Fibroblast of skin of scalp (primary cell): ENCODE data around the gene TRPT1.
A peak's percentile ranks its signal among the peaks of the same experiment; 100 is the strongest.

Experiments
- DNase-seq: peaks from one replicate; pipeline ENCODE4 v3.0.0-alpha.2; 2013

The TRPT1 gene

DNA sequence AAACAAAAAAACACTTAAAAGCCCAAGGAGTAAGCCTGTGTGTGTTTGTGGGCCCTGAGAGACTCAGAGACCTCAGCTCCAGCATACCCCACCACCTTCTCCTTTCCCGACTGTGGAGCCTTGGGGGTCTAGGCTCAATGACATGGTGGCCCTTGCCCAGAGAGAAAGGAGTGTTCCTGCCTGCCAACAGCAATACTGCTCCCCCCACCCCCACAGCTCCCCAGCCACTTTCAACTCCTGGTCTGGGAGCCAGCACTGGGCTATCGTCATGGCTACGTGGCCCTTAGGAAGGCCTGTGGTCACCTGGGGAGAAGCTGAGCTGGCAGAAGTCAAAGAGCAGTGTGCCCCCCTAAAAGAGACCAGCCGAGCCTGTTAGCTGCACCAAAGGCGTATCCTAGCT, 18.1 kb upstream of the TRPT1 start:
- no peak for DNase-seq

DNA sequence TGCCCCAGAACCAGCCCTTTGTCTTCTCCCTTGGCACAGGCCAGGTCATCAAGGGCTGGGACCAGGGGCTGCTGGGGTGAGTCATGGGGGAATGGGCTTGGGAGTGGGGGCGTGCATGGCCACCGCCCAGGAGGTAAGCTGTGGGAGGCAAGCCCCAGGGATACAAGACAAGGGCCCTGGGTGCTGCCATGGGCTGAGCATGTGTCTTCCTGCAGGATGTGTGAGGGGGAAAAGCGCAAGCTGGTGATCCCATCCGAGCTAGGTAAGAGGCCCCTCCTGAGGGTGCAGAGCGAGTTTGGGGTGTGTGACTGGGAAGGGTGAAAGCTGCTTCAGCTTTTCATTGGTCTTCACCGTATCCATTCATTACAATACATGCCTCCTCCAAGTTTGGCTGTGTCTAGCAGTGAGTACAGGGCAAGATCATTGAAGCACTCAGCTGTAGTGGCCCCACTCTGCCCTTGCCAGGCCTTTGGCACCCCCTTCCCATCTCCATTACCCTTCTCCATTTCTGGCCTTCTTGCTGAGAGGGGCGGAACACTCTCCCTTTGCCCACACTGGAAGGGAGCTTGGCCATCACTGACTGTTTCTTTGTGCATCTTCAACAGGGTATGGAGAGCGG, 17.4 kb upstream of the TRPT1 start:
- DNase-seq, result no peak

DNA sequence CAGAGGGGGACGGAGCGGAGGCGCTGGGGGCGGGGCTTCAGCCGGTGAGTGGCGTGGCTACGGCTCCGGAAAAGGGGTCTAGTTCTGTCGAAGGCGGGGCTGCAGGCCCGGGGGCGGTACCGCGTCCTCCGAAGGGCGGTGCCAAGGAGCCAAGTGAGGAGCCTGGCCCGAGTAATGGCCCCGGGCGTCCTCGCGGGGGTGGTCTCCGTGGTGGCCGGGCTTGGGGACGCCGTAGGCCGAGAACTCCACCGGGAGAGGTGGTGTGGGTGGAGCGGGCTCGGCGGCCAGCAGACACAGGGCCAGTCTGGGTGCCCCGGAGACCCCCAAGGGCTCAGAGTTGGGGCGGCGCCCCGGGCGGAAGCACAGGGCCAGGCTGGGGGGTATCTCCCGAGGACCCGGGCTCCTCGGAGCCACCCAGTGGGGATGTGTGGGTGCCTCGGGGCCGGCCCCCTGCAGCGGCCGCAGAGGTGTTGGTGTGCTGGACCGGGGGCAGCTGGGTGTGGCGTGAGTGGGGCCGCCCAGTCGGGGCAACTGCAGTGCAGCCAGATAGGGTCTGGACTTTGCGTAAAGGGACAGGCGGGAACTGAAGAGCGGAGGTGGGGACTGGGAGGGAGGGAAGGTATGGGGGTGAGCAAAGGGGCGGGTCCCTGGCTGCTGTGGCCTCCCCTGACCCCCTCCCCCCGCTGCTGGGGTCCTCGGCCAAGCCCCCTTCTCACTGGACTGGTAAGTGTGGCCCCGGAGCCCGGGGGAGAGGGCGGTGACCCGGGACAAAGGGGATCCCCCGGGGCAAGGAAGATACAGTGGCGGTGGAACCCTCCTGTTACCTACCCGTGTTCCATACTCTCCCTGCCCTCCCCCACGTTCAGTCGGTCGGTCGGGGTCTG, 15.7 kb upstream of the TRPT1 start:
- DNase-seq, result no peak

DNA sequence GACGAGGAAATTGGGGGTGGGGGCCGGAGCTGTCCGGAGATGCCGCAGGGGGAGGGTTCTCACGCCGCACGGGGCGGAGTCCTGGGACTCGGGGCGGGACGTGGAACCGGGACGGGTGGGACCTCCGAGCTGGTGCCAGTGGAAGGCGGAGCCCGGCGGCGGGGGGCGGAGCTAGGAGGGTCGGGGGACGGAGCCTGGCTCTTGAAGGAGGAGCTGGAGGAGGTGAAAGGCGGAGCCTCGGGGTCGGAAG, 15.2 kb upstream of the TRPT1 start:
- DNase-seq, result peak; percentile 99

- peak; percentile 98 for DNase-seq
These were observed 14.7 kb upstream of the TRPT1 start, which contains the start of gene FKBP2 for GRCh38 chr11:64240435-64241240. Gene FKBP2 (plus strand): TSS chr11:64241095. CDS start chr11:64242388, 1,293 bp downstream.

GRCh38 chr11:64239662-64240434, 13.9 kb upstream of the TRPT1 start:
- no peak for DNase-seq

- DNase-seq, result no peak
These were observed 13.0 kb upstream of the TRPT1 start for GRCh38 chr11:64238999-64239398.

- no peak for DNase-seq
These were observed 12.1 kb upstream of the TRPT1 start for GRCh38 chr11:64238076-64238475.

DNA sequence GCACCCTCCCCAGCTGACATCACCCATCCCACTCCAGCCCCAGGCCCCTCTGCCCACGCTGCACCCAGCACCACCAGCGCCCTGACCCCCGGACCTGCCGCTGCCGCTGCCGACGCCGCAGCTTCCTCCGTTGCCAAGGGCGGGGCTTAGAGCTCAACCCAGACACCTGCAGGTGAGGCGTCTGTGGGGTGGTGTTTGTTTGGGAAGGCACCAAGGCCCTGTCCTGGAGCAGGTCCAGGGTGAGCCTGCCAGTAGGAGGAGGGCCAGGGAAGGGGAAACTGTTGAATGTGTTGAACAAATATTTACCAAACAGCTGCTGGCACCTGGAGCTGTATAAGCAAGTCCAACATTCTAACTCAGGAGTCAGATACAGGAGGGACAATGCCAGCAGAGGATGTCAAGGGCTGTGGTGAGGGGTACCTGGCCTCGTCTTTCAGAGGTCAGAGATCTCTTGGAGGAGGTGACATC, 11.5 kb upstream of the TRPT1 start:
- no peak for DNase-seq

- no peak for DNase-seq
These were observed 9.6 kb upstream of the TRPT1 start for GRCh38 chr11:64235437-64236161.

- DNase-seq, result no peak
These were observed 8.8 kb upstream of the TRPT1 start for GRCh38 chr11:64234647-64235379.

DNA sequence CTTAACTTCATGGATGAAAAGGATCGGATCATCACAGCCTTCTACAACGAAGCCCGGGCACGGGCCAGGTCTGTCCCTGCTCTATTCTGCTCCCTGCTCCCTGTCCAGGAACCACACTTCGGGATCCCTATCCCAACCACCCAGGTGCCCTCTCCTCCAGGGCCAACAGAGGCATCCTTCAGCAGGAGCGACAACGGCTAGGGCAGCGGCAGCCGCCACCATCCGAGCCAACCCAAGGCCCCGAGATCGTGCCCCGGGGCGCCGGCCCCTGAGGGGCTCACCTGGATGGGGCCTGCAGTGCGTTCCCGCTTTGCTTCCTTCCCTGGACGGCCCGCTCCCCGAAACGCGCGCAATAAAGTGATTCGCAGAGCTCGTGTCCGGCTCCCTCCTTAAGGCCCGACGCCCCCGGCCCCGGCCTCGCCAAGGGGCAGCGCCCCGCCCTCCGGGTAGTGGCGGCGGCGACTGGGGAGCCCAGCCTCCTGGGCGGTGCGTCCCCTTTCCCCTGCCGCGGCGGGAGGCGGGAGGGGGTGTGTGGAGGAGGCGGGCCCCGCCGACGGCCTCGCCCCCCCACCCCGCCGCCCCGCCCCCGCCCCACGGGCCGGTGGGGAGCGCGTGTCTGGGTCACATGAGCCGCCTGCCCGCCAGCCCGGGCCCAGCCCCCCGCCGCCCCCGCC, 8.1 kb upstream of the TRPT1 start, which contains the start of gene VEGFB:
Gene VEGFB, plus strand, starts transcription at position 672 of the 674 bp plus-strand sequence. CDS start 250 bp downstream, outside the sequence.
- peak; percentile 66 for DNase-seq

DNA sequence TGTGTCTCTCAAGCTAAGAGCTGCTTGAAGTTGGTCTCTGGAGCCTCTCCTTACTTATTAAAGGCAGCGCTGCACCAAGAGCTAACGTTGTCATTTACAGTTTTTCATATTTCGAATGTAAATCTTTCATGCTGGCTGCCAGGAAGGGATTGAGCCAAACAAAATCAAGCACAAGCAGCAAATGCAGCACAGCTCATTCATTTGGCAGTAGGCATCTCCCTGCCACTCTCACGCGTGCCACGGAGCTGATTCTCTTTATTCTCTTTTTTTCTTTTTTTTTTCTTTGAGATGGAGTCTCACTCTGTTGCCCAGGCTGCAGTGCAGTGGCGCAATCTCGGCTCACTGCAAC, 7.0 kb upstream of the TRPT1 start:
- no peak for DNase-seq

GRCh38 chr11:64232182-64232966, 6.4 kb upstream of the TRPT1 start:
- DNase-seq, result no peak

GRCh38 chr11:64231546-64231945, 5.6 kb upstream of the TRPT1 start:
- DNase-seq, result no peak

- DNase-seq, result no peak
These were observed 5.0 kb upstream of the TRPT1 start for GRCh38 chr11:64230985-64231365.

- DNase-seq, result peak; percentile 85
These were observed 4.4 kb upstream of the TRPT1 start, which contains the start of gene DNAJC4 for GRCh38 chr11:64230171-64230984. Gene DNAJC4 (plus strand): TSS chr11:64230548. CDS start chr11:64230855, 307 bp downstream.

GRCh38 chr11:64229744-64230170, 3.8 kb upstream of the TRPT1 start:
- no peak for DNase-seq
